Measurements from ENCODE around the gene B4GALT3. TPM values are rescaled to one million over a fixed set of nuclear protein-coding genes. Genes with fewer than 3 reads are reported as not detected.

Gene B4GALT3
- total and polyA plus RNA-seq, 2 of the 8 experiments (the other 6 are each of a cell fraction or from before 2014, with no cell fraction given) = 42.3 to 43.0 TPM

- Histone ChIP-seq H3K56ac (replicated peaks; ENCODE audit: insufficient read length, low read depth, low read length) (no peak overlapping the region), H3K36me3 (ENCODE audit: control insufficient read depth in 2 of 4, insufficient read depth in 4 of 4, low read length in 3 of 4) (peaks cover 0 to 3% (median 2%) of the 10 kb centered on the region in 4 experiments; a peak in 3 of 8 replicates), H4K5ac (ENCODE audit: insufficient read length, low read depth, low read length) (no peak overlapping the region), H3K4me2 (ENCODE audit: insufficient read depth in 1 of 2, low read depth in 2 of 2, low read length in 2 of 2) (peak overlapping the region; percentile 67 to 80), H4K91ac (replicated peaks; ENCODE audit: insufficient read length, low read length) (peak overlapping the region; percentile 15), H2BK15ac (ENCODE audit: low read length) (peak overlapping the region; percentile 12; the same call in 1 of the 2 replicates), H3K79me1 (ENCODE audit: low read depth, low read length) (peaks cover 6% of the 10 kb centered on the region; the same call in 1 of the 2 replicates), H3K27me3 (replicated peaks in 1 of 4; ENCODE audit: control insufficient read depth in 3 of 4, extremely low read depth in 1 of 4, insufficient read depth in 3 of 4, low read length in 3 of 4) (no peaks in the 10 kb centered on the region), H3K4me3 (ENCODE audit: extremely low read depth in 1 of 4, insufficient read depth in 2 of 4, low read depth in 3 of 4, low read length in 4 of 4) (peak overlapping the region; percentile 5 to 51 (median 44); a peak in 7 of 8 replicates), H3K23ac (ENCODE audit: insufficient read length) (no peak overlapping the region), H2BK12ac (ENCODE audit: low read depth, low read length) (peak overlapping the region; percentile 5; the same call in 1 of the 2 replicates), H3K27ac (ENCODE audit: low read depth, low read length) (no peak overlapping the region), H3K18ac (ENCODE audit: extremely low read depth, low read length) (peak overlapping the region; percentile 75; the same call in 1 of the 2 replicates), H4K20me1 (replicated peaks in 1 of 2; ENCODE audit: control insufficient read depth in 1 of 2, insufficient read depth in 2 of 2, low read length in 2 of 2) (no peaks in the 10 kb centered on the region), H2BK5ac (ENCODE audit: low read depth, low read length) (peak overlapping the region; percentile 67; the same call in 1 of the 2 replicates), H3K4ac (replicated peaks; ENCODE audit: insufficient read length, low read depth, low read length) (peak overlapping the region; percentile 63), H2BK20ac (ENCODE audit: low read length) (0 out of 2 replicates have a peak overlapping the region, but pooled peaks have one; percentile 82), H3K9me3 (ENCODE audit: insufficient read depth in 2 of 2, low read depth in 1 of 2, low read length in 1 of 2) (no peaks in the 10 kb centered on the region), H2BK120ac (replicated peaks; ENCODE audit: low read depth, low read length) (no peak overlapping the region), H3K79me2 (ENCODE audit: control insufficient read depth in 1 of 2, insufficient read depth in 2 of 2, low read length in 2 of 2) (peaks cover 0 to 7% of the 10 kb centered on the region in 2 experiments; a peak in 2 of 4 replicates), H3K9ac (replicated peaks in 1 of 4; ENCODE audit: extremely low read depth in 1 of 4, low read depth in 3 of 4, low read length in 3 of 4) (peak overlapping the region in 1 of 4 experiments; percentile 11; a peak in 1 of 7 replicates), H4K8ac (ENCODE audit: extremely low read depth, insufficient read depth, low read length) (no peak overlapping the region), H3K4me1 (replicated peaks in 1 of 4; ENCODE audit: control insufficient read depth in 3 of 4, insufficient read depth in 4 of 4, low read length in 3 of 4) (peaks cover 23 to 54% (median 48%) of the 10 kb centered on the region in 4 experiments), H2AFZ (ENCODE audit: low read length) (no peak overlapping the region), H3K14ac (ENCODE audit: insufficient read length) (no peak overlapping the region), H2AK5ac (ENCODE audit: low read depth, low read length) (peak overlapping the region; percentile 54; the same call in 1 of the 2 replicates), H3K23me2 (ENCODE audit: low read depth, low read length) (peaks cover 12% of the 10 kb centered on the region)
- no peak for DNase-seq (ENCODE audit: low read depth in 1 of 2, low spot score in 2 of 2)
- ChIA-PET CTCF (ENCODE audit: partially characterized antibody) (interaction anchor here (0.9 to 17.6 kb wide), 13 partner anchors 9 to 95 kb away, joined by 3 to 427 read pairs (median 5); partner anchors contain the start of genes APOA2, B4GALT3, FCER1G and PCP4L1), POLR2A (ENCODE audit: partially characterized antibody) (interaction anchor here (0.6 to 2.3 kb wide), 15 partner anchors 9 to 210 kb away, joined by 3 to 13 read pairs (median 4); partner anchors contain the start of genes APOA2, B4GALT3, PPOX and SDHC)
- no peak for FAIRE-seq
- TF ChIP-seq TAF7 (optimal IDR thresholded peaks at IDR 0.05; ENCODE audit: borderline replicate concordance, low read depth, low read length) (no peak), SP2 (IDR thresholded peaks at IDR 0.05; ENCODE audit: low read length) (no peak), SRF (IDR thresholded peaks at IDR 0.05; ENCODE audit: low read depth, low read length) (no peak), KDM5A (IDR thresholded peaks at IDR 0.05; ENCODE audit: low read length) (no peak), CTCF (IDR thresholded peaks at IDR 0.05; ENCODE audit: control extremely low read depth in 1 of 3, insufficient read depth in 1 of 3, low read depth in 1 of 3, low read length in 3 of 3) (no peak), RXRA (IDR thresholded peaks at IDR 0.05; ENCODE audit: insufficient read depth, low read depth, low read length) (no peak), ASH2L (IDR thresholded peaks at IDR 0.05; ENCODE audit: low read length) (no peak), CEBPB (IDR thresholded peaks at IDR 0.05; ENCODE audit: low read depth, low read length) (no peak)
- 82% methylated on average over 11 of the region's 11 CpGs; no CpG with 5 or more reads in 1 of the 2 experiments for WGBS, 2 experiments (ENCODE audit: extremely low coverage in 1 of 2, insufficient coverage in 1 of 2, insufficient read length in 1 of 2, insufficient replicate concordance in 2 of 2, low coverage in 1 of 2, low lambda C conversion rate in 2 of 2, missing lambda C conversion rate in 1 of 2)
Observed at GRCh38 chr1:161197560-161198193, 20.4 kb upstream of the B4GALT3 start.

Measured in H1 (cell line).